Type B pancreatic cell (in vitro differentiated cells): ENCODE results near the gene BABAM2. TPM values are rescaled to one million over a fixed set of nuclear protein-coding genes. Genes with fewer than 3 reads are reported as not detected.

ENCODE experiments used
- DNase-seq: peaks from one replicate; pipeline ENCODE4 v3.0.0; 2021; ENCODE audit warnings: mixed read lengths; ENCODE audit not compliant: unreplicated experiment; ENCODE audit errors: extremely low spot score
- H3K27ac Mint-ChIP-seq: 2 replicates; pipeline ENCODE4 v1.8.0; 2021; ENCODE audit warnings: mild to moderate bottlenecking, mixed read lengths
- H3K27me3 Mint-ChIP-seq: 2 replicates; pipeline ENCODE4 v1.8.0; 2021; ENCODE audit warnings: mixed read lengths
- H3K36me3 Mint-ChIP-seq: 2 replicates; pipeline ENCODE4 v1.8.0; 2021; ENCODE audit warnings: mixed read lengths
- H3K4me1 Mint-ChIP-seq: one replicate; pipeline ENCODE4 v1.8.0; 2021; ENCODE audit warnings: mixed read lengths; ENCODE audit not compliant: unreplicated experiment
- H3K4me3 Mint-ChIP-seq: 2 replicates; pipeline ENCODE4 v1.8.0; 2021; ENCODE audit warnings: mild to moderate bottlenecking, mixed read lengths
- H3K9me3 Mint-ChIP-seq: 2 replicates; pipeline ENCODE4 v1.8.0; 2021; ENCODE audit warnings: mixed read lengths
- CTCF ChIP-seq: fragments of 200-600 bp; sonication (generic); conservative IDR thresholded peaks from 2 replicates; pipeline ENCODE4 v1.5.0; 2021; ENCODE audit warnings: antibody characterized with exemption, mild to moderate bottlenecking
- total RNA-seq: library from RNA; stranded (reverse); gene quantifications from 2 replicates; pipeline ENCODE4 v1.2.1, GENCODE V29; 2021; ENCODE audit warnings: low replicate concordance

BABAM2 gene
- total RNA-seq, 1 donor from 2014 or later, result 30.4 TPM

DNA sequence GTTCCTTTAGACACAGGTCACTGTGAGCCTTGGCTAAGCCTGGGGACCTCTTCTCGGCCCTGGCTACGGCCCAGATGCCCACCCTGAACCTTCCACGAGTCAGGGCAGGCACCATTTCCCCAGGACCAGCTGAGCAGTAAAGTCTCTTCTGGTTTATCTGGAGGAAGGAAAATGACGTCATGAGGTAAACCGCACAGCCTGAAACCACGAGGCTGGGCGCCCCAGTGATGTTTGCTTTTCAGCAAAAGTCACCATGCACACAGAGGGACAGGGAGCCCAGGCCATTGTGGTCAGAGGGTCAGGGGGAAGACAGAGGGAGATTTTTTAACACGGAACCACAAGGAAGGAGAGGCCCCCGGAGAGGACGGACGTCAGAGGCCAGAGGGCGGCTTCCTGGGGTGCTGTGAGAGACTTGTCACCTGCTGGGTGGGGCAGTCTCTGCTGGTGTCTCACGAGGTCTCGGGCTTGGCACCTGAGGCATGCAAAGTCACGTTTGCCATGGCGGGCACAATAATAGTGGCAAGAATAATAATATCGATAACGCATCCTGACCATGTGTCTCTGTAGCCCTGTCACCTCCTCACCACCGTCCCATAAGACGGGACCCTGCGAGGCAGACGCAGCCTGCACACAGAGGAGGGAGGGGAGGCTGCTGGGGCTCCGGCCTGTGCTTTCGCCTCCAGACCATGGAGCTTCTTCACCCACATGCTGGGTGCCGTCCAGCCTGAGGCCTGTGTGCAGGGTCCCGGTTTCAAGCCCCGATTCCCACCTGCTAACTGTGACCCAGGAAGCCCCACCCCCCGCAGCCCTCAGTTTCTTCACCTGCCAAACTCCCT lies 468.9 kb downstream of the BABAM2 start:
- Mint-ChIP-seq H3K36me3 (no peaks in the 10 kb centered on the region), H3K4me3 (peak overlapping the region; percentile 41), H3K27ac (peak overlapping the region; percentile 45), H3K27me3 (no peaks in the 10 kb centered on the region), H3K4me1 (peaks cover 35% of the 10 kb centered on the region), H3K9me3 (no peaks in the 10 kb centered on the region)
- TF ChIP-seq CTCF, result no peak
- no peak for DNase-seq

DNA sequence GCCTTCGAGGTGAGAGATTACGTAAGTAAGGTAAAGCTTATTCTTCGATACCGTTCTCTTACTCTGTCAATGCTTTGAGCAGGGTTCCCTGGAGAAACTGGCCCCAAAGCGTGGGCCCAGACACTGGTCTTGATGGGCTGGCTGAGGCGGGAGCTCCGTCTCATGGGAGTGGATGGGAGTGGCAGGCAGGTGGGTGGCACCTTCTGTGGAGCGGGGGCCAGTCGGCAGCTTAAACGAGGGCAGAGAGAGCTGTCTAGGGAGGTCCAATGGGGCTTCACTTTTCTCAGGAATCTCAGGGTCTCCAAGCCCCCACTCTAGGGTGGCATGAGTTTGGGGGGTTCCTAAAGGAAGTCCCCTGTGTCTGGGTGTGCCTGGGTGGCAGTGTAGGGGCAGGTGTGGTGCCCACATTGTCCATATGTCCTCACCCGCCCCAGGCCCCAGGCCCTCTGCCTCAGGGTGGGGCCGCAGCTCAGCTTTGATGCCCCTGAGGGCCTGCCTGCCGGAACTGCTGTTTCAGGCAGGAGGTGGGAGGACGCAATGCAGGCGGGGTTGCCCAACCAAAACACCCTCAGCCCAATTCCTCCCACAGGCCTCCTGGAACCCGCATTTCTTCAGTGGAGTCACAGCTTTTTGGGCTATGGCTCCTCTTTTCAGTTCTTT lies 469.7 kb downstream of the BABAM2 start:
- H3K4me1 Mint-ChIP-seq, result peaks cover 40% of the 10 kb centered on the region
- H3K27ac Mint-ChIP-seq, result peak overlapping the region; percentile 41
- no peaks in the 10 kb centered on the region for H3K9me3 Mint-ChIP-seq
- TF ChIP-seq CTCF, result no peak
- H3K27me3 Mint-ChIP-seq, result no peaks in the 10 kb centered on the region
- DNase-seq, result no peak
- no peaks in the 10 kb centered on the region for H3K36me3 Mint-ChIP-seq
- no peak overlapping the region for H3K4me3 Mint-ChIP-seq

DNA sequence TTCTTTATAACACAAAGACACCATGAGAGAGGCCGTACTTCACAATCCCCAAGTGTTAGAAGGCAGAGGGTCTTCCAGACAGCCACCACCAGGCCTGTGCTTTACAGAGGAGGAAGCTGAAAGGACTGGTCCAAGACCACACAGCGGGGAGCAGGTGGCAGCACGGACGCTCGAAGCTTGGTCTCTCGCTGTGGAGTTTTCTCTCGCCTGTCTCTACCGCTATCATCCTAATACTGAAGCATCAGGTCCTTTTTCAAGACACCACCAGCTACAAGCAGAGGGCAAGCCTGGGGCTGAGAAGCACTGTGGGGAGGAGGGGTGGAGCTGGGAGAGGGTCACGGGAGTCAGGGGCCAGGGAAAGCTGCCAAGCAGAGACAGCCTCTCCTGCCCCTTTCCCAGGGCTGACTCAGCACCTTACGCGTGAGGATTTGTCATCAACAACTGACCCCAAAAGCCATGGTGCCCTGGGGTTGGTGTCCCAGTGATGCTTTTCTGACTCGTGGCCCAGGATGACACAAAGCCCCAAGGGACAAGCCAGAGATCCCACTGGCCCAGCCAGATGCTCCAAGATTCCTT lies 470.3 kb downstream of the BABAM2 start:
- Mint-ChIP-seq H3K27ac (peak overlapping the region; percentile 41), H3K4me1 (peaks cover 42% of the 10 kb centered on the region), H3K36me3 (no peaks in the 10 kb centered on the region), H3K9me3 (no peaks in the 10 kb centered on the region), H3K27me3 (no peaks in the 10 kb centered on the region), H3K4me3 (no peak overlapping the region)
- TF ChIP-seq CTCF, result no peak
- DNase-seq, result no peak

DNA sequence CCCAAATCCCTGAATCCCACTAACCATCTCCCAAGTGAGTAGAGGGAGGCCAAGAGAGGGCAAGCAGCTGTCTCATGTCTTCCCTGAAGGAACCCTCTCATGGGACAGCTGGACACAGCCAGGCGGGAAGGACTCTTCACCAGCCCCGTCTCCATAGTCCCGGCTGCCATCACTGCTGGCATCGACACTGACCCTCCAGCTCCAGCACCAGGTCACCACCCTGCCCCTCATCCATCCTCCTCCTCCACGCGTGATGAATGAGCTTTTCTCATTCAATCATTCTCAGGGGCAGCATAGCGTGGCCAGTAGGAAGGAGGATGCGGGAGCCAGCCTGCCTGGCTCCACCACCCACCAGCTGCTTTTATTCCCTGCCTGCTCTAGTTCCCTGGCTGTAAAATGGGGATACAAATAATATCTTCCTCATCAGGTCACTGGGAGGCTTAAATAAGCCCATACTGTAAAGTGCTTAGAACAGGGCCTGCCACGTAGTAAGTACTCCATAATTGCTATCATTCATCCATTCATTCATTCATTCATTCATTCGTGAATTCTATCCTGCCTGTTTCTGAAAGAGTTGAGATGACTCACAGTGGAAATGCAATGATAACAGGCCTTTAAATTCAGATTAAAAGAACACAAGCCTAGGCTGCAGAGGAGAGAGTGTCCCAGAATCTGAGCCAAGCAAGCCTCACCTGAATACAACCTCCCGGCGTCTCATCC lies 471.6 kb downstream of the BABAM2 start:
- no peaks in the 10 kb centered on the region for H3K9me3 Mint-ChIP-seq
- no peaks in the 10 kb centered on the region for H3K36me3 Mint-ChIP-seq
- no peak overlapping the region for H3K27ac Mint-ChIP-seq
- peaks cover 49% of the 10 kb centered on the region for H3K4me1 Mint-ChIP-seq
- no peaks in the 10 kb centered on the region for H3K27me3 Mint-ChIP-seq
- no peak for DNase-seq
- no peak for TF ChIP-seq CTCF
- no peak overlapping the region for H3K4me3 Mint-ChIP-seq

- Mint-ChIP-seq H3K9me3 (no peaks in the 10 kb centered on the region), H3K27ac (peak overlapping the region; percentile 41), H3K4me3 (peak overlapping the region; percentile 9), H3K27me3 (no peaks in the 10 kb centered on the region), H3K4me1 (peaks cover 52% of the 10 kb centered on the region), H3K36me3 (no peaks in the 10 kb centered on the region)
- DNase-seq, result no peak
- no peak for TF ChIP-seq CTCF
Observed at GRCh38 chr2:28362991-28363521, 472.5 kb downstream of the BABAM2 start.
